ENCODE results near the gene RANBP3L.

RANBP3L gene

DNA sequence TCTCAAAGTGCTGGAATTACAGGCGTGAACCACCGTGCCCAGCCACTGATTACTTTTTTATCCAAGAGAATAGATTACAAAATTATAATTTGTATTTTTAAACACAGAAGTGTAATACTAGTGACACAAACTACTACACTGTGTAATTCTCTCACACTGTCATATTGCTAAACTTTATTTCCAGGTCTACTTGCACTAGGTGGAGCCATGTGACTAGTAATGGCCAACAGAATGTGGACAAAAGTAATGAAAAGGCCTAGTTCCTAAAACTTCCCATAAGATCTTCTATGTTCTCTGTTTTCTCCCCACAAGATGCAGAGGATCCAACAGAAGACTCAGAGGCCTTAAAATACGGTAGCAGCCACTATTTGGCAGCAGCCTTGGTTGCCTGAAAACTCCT lies 87.3 kb downstream of the RANBP3L start:
- no peaks in the 10 kb centered on the region for H3K4me1 Mint-ChIP-seq
- H3K27ac Mint-ChIP-seq, result no peak overlapping the region
- TF ChIP-seq, protein P1, sequence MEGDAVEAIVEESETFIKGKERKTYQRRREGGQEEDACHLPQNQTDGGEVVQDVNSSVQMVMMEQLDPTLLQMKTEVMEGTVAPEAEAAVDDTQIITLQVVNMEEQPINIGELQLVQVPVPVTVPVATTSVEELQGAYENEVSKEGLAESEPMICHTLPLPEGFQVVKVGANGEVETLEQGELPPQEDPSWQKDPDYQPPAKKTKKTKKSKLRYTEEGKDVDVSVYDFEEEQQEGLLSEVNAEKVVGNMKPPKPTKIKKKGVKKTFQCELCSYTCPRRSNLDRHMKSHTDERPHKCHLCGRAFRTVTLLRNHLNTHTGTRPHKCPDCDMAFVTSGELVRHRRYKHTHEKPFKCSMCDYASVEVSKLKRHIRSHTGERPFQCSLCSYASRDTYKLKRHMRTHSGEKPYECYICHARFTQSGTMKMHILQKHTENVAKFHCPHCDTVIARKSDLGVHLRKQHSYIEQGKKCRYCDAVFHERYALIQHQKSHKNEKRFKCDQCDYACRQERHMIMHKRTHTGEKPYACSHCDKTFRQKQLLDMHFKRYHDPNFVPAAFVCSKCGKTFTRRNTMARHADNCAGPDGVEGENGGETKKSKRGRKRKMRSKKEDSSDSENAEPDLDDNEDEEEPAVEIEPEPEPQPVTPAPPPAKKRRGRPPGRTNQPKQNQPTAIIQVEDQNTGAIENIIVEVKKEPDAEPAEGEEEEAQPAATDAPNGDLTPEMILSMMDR (IDR thresholded peaks at IDR 0.05; ENCODE audit: unreplicated experiment in 3 of 3), result peak in 1 of 3 experiments; percentile 16
- no peak overlapping the region for H3K4me3 Mint-ChIP-seq
- no peaks in the 10 kb centered on the region for H3K27me3 Mint-ChIP-seq (ENCODE audit: low read depth)
- H3K9me3 Mint-ChIP-seq, result no peaks in the 10 kb centered on the region
- H3K36me3 Mint-ChIP-seq (ENCODE audit: low read depth), result peaks cover 49% of the 10 kb centered on the region

DNA sequence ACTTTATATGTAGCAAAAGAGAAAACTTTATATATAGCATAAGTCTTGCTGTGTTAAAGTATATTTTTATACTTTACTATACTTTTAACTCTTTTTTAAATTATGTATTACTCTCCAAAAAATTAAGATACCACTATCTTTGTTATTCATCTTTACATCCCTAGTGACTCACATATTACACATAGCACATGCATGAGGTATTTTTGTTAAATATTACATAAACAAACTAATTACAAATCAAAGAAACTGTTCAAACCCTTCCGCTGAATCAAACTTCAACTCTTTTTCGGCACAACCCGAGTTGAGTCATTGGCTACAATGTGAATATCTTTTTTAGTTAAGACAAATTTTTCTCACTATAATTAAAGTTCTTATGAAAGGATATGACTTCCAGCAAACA lies 92.0 kb downstream of the RANBP3L start:
- Mint-ChIP-seq H3K4me1 (no peaks in the 10 kb centered on the region), H3K9me3 (no peaks in the 10 kb centered on the region), H3K4me3 (no peak overlapping the region), H3K27me3 (ENCODE audit: low read depth) (no peaks in the 10 kb centered on the region), H3K27ac (no peak overlapping the region), H3K36me3 (ENCODE audit: low read depth) (peaks cover 47% of the 10 kb centered on the region)
- TF ChIP-seq, protein P1 (IDR thresholded peaks at IDR 0.05; ENCODE audit: unreplicated experiment in 3 of 3), result no peak

DNA sequence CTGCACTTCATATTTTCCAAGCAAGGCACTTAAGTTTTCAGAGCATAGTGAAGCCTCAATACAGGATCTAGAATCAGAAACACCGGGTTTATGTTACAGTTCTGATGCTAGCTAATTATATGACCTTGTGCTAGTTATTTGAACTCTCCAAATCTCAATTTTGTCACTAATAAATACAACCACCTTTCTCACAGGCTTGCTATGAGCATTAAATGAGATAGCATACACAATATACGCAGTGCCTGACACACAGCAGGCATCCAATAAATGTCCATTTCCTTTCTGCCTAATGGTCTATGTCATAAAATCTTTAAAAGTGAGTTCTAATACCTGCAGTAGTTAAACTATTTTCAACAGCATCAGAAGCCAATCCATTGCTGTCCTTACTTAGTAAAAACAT lies 92.9 kb downstream of the RANBP3L start:
- Mint-ChIP-seq H3K27ac (no peak overlapping the region), H3K4me1 (no peaks in the 10 kb centered on the region), H3K27me3 (ENCODE audit: low read depth) (no peaks in the 10 kb centered on the region), H3K36me3 (ENCODE audit: low read depth) (peaks cover 45% of the 10 kb centered on the region), H3K9me3 (no peaks in the 10 kb centered on the region), H3K4me3 (no peak overlapping the region)
- TF ChIP-seq, protein P1 (IDR thresholded peaks at IDR 0.05; ENCODE audit: unreplicated experiment in 3 of 3), result no peak

DNA sequence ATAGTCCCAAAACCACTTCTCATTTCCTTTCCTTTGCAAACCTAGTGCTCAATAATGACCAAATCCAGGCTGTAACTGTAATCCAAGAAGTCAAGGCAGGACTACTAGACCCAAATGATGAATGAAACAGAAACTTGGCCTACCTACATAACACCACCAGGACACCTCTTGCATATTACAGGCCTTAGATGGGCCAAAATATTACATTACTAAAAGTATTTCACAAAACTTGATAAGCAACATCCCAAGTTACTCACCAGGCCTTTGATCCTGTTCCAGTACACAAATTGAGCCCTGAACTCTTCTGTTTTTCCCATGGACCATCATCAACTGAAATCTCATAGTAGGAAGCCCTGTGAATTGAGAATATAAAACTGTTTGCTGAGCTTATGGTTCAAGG lies 94.8 kb downstream of the RANBP3L start:
- no peaks in the 10 kb centered on the region for H3K27me3 Mint-ChIP-seq (ENCODE audit: low read depth)
- no peak overlapping the region for H3K27ac Mint-ChIP-seq
- H3K4me1 Mint-ChIP-seq, result no peaks in the 10 kb centered on the region
- no peaks in the 10 kb centered on the region for H3K9me3 Mint-ChIP-seq
- TF ChIP-seq, protein P1 (IDR thresholded peaks at IDR 0.05; ENCODE audit: unreplicated experiment in 3 of 3), result no peak
- peaks cover 49% of the 10 kb centered on the region for H3K36me3 Mint-ChIP-seq (ENCODE audit: low read depth)
- H3K4me3 Mint-ChIP-seq, result no peak overlapping the region

DNA sequence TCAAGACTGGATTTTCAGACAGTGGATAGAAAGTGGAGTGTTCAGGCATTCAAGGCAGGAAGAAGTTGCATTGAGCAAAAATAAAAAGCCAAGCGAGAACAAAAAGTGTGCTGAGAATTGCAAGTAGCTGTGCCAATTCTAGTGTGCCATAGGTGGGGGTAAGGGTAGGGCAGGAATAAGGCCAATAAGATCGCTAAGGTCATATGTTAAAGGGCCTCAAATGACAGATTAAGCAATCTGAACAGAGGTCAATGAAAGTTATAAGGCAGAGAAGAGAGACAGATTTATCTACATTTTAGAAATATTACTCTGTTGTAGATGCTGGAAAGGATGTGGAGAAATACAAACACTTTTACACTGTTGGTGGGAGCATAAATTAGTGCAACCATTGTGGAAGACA lies 96.4 kb downstream of the RANBP3L start:
- TF ChIP-seq, protein P1 (IDR thresholded peaks at IDR 0.05; ENCODE audit: unreplicated experiment in 3 of 3), result no peak
- H3K9me3 Mint-ChIP-seq, result no peaks in the 10 kb centered on the region
- no peaks in the 10 kb centered on the region for H3K27me3 Mint-ChIP-seq (ENCODE audit: low read depth)
- H3K4me1 Mint-ChIP-seq, result no peaks in the 10 kb centered on the region
- peaks cover 55% of the 10 kb centered on the region for H3K36me3 Mint-ChIP-seq (ENCODE audit: low read depth)
- no peak overlapping the region for H3K27ac Mint-ChIP-seq
- H3K4me3 Mint-ChIP-seq, result no peak overlapping the region

DNA sequence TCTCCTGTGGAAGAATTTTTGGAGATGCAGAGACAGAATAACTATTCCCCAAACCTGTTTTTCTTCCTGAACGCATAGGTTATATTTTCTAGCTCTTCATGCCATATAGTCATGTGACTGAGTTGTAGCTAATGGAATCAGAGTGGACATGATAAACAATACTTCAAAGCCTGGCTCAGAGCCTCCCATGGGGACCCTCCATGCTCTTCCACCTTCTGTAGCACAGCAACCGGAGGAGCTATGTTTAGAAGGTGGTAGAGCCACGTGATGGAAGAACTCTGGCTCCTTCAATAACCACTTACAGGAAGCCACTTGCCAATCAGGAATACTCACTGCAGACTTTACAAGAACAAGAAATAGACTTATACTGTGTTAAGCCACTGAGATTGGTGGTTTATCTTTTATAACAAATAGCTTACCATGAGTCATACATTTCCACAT lies 99.2 kb downstream of the RANBP3L start:
- H3K27me3 Mint-ChIP-seq (ENCODE audit: low read depth), result no peaks in the 10 kb centered on the region
- H3K9me3 Mint-ChIP-seq, result no peaks in the 10 kb centered on the region
- no peak overlapping the region for H3K27ac Mint-ChIP-seq
- TF ChIP-seq, protein P1 (IDR thresholded peaks at IDR 0.05; ENCODE audit: unreplicated experiment in 3 of 3), result no peak
- H3K4me1 Mint-ChIP-seq, result no peaks in the 10 kb centered on the region
- H3K4me3 Mint-ChIP-seq, result no peak overlapping the region
- peaks cover 56% of the 10 kb centered on the region for H3K36me3 Mint-ChIP-seq (ENCODE audit: low read depth)
